ENCODE results near the gene SSTR3.

DNA sequence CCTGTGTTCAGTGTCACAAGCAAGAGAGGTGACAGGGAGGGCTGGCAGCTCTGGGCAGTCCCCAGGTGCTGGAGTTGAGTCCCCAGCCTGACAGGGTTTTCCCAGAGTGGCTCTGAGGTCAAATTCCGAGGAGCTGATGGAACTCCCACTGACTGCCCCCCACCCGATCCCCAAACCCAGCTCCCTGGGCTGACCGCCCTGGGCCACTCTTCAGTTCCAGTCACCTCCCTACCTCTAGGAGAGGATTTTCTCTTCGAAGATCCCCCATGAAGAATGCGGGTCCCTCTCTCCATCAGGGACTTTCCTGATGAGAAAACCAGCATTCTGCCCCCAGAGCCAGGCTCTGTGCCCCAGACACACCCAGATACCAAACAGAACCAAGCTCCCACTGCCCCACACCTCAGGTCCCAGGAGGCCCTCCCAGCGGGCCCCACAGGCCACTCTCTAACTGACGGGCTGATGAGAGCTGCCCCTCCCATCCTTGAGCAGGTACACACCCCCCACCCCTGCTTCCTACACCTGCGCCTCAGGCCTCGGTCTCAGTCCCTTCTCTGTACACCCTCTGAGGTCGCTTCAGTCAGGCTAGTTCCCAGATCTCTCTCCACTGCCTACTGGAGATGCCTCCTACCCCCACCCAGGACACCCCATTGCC lies 43.9 kb upstream of the SSTR3 start:
- no peak for TF ChIP-seq TEAD4 (CRISPR knock-in tag; IDR thresholded peaks at IDR 0.05)
- TF ChIP-seq, protein P1, sequence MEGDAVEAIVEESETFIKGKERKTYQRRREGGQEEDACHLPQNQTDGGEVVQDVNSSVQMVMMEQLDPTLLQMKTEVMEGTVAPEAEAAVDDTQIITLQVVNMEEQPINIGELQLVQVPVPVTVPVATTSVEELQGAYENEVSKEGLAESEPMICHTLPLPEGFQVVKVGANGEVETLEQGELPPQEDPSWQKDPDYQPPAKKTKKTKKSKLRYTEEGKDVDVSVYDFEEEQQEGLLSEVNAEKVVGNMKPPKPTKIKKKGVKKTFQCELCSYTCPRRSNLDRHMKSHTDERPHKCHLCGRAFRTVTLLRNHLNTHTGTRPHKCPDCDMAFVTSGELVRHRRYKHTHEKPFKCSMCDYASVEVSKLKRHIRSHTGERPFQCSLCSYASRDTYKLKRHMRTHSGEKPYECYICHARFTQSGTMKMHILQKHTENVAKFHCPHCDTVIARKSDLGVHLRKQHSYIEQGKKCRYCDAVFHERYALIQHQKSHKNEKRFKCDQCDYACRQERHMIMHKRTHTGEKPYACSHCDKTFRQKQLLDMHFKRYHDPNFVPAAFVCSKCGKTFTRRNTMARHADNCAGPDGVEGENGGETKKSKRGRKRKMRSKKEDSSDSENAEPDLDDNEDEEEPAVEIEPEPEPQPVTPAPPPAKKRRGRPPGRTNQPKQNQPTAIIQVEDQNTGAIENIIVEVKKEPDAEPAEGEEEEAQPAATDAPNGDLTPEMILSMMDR (IDR thresholded peaks at IDR 0.05), result no peak
- no peak for TF ChIP-seq ATF2 (CRISPR knock-in tag; IDR thresholded peaks at IDR 0.05; ENCODE audit: borderline replicate concordance, low read depth)
- no peak for TF ChIP-seq ATF1 (CRISPR knock-in tag; IDR thresholded peaks at IDR 0.05)
- no peak for TF ChIP-seq CREB1 (CRISPR knock-in tag; IDR thresholded peaks at IDR 0.05)
- no peak for TF ChIP-seq IRF1 (CRISPR knock-in tag; IDR thresholded peaks at IDR 0.05)

All from WTC11 (cell line).